ENCODE results near the gene TCEANC. TPM values are rescaled to one million over a fixed set of nuclear protein-coding genes. Genes with fewer than 3 reads are reported as not detected.
A peak's percentile ranks its signal among the peaks of the same experiment; 100 is the strongest.

TCEANC gene
- total RNA-seq: 2.3 and 5.2 TPM in 2 replicates

- peak; percentile 98 for DNase-seq (ENCODE audit: low read depth)
- peak within 1 kb of the TSS; percentile 69 for H3K4me3 ChIP-seq (ENCODE audit: low read depth, low read length)
- no peak for TF ChIP-seq CTCF (IDR thresholded peaks at IDR 0.05; ENCODE audit: insufficient read depth, low read depth, low read length)
These were observed at the start of gene TCEANC for GRCh38 chrX:13652850-13653693. Gene TCEANC (plus strand): TSS chrX:13653141. CDS start chrX:13662509, 9,368 bp downstream.

- DNase-seq (ENCODE audit: low read depth): no peak
- no peak for TF ChIP-seq CTCF (IDR thresholded peaks at IDR 0.05; ENCODE audit: insufficient read depth, low read depth, low read length)
- no peak overlapping the region for H3K4me3 ChIP-seq (ENCODE audit: low read depth, low read length)
These were observed 47.3 kb upstream of the TCEANC start for GRCh38 chrX:13605611-13606010.

- DNase-seq (ENCODE audit: low read depth): no peak
- H3K4me3 ChIP-seq (ENCODE audit: low read depth, low read length): no peak overlapping the region
- TF ChIP-seq CTCF (IDR thresholded peaks at IDR 0.05; ENCODE audit: insufficient read depth, low read depth, low read length): no peak
These were observed 45.5 kb upstream of the TCEANC start for GRCh38 chrX:13607331-13607995.

GRCh38 chrX:13607996-13608365 lies 45.0 kb upstream of the TCEANC start:
- no peak for TF ChIP-seq CTCF (IDR thresholded peaks at IDR 0.05; ENCODE audit: insufficient read depth, low read depth, low read length)
- no peak overlapping the region for H3K4me3 ChIP-seq (ENCODE audit: low read depth, low read length)
- DNase-seq (ENCODE audit: low read depth): no peak

- DNase-seq (ENCODE audit: low read depth): no peak
- no peak overlapping the region for H3K4me3 ChIP-seq (ENCODE audit: low read depth, low read length)
- TF ChIP-seq CTCF (IDR thresholded peaks at IDR 0.05; ENCODE audit: insufficient read depth, low read depth, low read length): no peak
These were observed 38.8 kb upstream of the TCEANC start for GRCh38 chrX:13614154-13614553.

- DNase-seq (ENCODE audit: low read depth): no peak
- no peak overlapping the region for H3K4me3 ChIP-seq (ENCODE audit: low read depth, low read length)
- TF ChIP-seq CTCF (IDR thresholded peaks at IDR 0.05; ENCODE audit: insufficient read depth, low read depth, low read length): no peak
These were observed 32.7 kb upstream of the TCEANC start for GRCh38 chrX:13620207-13620606.

All from fibroblast of villous mesenchyme (primary cell).